Cardiac fibroblast (primary cell): Measurements from ENCODE around the gene LTK.
"Not testable (repeated sequence)": the region's sequence is repeated elsewhere in the genome, so short reads cannot be mapped to it uniquely, and the experiment has no call there.

ENCODE experiments used
- DNase-seq, 2 donors: peaks; one replicate each; pipeline versions ENCODE4 v3.0.0 to v3.0.0-alpha.2; 2010; ENCODE audit warnings: low read depth in 2 of 2
- H3K4me3 ChIP-seq, 2 donors: replicated peaks in 1 of 2; 1 replicate in 1 of 2; 2 replicates in 1 of 2; pipeline ENCODE4 v1.5.1; 2011; ENCODE audit warnings: low read depth in 2 of 2, low read length in 2 of 2, mild to moderate bottlenecking in 2 of 2, moderate library complexity in 1 of 2
- TF ChIP-seq, protein P1 (sequence below): IDR thresholded peaks from one replicate; pipeline ENCODE4 v1.5.1; 2011; ENCODE audit warnings: low read depth, mild to moderate bottlenecking, low read length, inconsistent platforms

Gene LTK

DNA sequence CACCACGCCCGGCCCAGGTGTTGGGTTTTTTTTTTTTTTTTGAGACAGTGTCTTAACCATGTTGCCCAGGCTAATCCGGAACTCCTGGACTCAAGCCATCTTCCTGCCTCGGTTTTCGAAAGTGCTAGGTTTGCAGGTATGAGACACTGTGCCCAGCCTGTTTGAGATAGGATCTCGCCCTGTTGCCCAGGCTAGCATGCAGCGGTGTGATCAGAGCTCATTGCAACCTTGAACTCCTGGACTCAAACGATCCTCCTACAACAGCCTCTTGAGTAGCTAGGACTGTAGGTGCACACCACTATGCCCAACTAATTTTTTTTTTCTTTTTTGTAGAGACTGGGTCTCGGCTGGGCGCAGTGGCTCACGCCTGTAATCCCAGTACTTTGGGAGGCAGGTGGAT lies 40.2 kb downstream of the LTK start:
- no peak for DNase-seq
- H3K4me3 ChIP-seq: no peak overlapping the region
- TF ChIP-seq, protein P1, sequence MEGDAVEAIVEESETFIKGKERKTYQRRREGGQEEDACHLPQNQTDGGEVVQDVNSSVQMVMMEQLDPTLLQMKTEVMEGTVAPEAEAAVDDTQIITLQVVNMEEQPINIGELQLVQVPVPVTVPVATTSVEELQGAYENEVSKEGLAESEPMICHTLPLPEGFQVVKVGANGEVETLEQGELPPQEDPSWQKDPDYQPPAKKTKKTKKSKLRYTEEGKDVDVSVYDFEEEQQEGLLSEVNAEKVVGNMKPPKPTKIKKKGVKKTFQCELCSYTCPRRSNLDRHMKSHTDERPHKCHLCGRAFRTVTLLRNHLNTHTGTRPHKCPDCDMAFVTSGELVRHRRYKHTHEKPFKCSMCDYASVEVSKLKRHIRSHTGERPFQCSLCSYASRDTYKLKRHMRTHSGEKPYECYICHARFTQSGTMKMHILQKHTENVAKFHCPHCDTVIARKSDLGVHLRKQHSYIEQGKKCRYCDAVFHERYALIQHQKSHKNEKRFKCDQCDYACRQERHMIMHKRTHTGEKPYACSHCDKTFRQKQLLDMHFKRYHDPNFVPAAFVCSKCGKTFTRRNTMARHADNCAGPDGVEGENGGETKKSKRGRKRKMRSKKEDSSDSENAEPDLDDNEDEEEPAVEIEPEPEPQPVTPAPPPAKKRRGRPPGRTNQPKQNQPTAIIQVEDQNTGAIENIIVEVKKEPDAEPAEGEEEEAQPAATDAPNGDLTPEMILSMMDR: no peak

- not testable (repeated sequence) for H3K4me3 ChIP-seq, DNase-seq
Measured at GRCh38 chr15:41469644-41470043, 44.0 kb downstream of the LTK start.

DNA sequence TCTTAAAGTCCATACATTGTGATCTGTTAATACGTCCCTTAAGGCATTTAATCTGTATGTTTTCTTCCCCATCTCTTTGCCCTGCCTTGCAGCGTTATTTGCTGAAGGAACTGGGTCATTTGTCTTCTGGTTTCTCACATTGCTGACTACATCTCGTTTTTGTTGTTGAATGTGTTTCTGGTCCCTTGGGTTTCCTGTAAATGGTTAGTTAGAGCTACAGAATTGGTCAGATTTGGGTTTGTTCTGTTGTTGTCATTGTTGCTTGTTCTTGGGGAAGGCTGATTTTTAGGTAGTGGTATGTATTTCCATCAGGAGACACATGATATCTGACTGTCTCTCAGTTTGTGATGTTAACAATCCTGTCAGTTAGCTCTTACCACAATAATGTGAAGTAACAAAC lies 46.9 kb downstream of the LTK start:
- no peak for DNase-seq
- TF ChIP-seq, protein P1: no peak
- no peak overlapping the region for H3K4me3 ChIP-seq

DNA sequence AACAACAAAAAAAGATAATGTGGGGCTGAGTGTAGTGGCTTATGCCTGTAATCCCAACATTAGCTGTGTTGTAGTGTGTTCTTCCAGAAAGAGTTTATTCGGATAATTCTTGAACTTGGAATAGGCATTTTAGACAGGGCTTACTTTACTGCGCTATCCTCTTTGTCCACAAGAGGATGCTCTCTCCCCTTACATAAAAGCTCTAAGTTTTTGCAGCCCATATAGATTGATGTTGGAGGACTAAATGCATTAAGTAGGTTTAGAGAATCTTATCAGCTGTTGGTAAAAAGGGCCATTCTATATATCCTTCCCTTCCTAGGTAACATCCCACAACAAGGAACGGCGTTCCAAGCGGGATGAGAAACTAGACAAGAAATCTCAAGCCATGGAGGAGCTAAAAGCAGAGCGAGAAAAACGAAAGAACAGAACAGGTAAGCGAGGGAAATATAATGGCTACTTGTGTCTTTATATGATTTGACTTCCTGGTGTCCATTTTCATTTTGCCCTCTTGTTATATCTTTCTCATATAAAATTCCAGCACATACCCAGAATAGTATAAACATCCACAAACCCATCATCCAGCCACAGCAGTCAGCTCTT lies 47.7 kb downstream of the LTK start:
- no peak overlapping the region for H3K4me3 ChIP-seq
- DNase-seq: peak; percentile 79
- TF ChIP-seq, protein P1: peak; percentile 99

- H3K4me3 ChIP-seq: no peak overlapping the region
- TF ChIP-seq, protein P1: no peak
- DNase-seq: no peak
Measured at GRCh38 chr15:41464889-41465580, 48.6 kb downstream of the LTK start.

- H3K4me3 ChIP-seq: no peak overlapping the region
- DNase-seq: no peak
- TF ChIP-seq, protein P1: no peak
Measured at GRCh38 chr15:41462084-41462795, 51.4 kb downstream of the LTK start.
